Left colon (tissue), 2 donors: ENCODE results near the gene CBARP. TPM values are rescaled to one million over a fixed set of nuclear protein-coding genes. Genes with fewer than 3 reads are reported as not detected.
A peak's percentile ranks its signal among the peaks of the same experiment; 100 is the strongest.

Experiments
- ATAC-seq: fragments of 200-7000 bp; cut with Tn5 transposase; one replicate; pipeline ENCODE4 v1.9.1; 2020; ENCODE audit warnings: mild to moderate bottlenecking, moderate library complexity
- DNase-seq, 2 donors: peaks; one replicate each; pipeline ENCODE4 v3.0.0-alpha.2; 2020
- intact Hi-C, 2 donors: fragments of 100-400 bp; cut with DNase I in 1 of 2; cut with micrococcal nuclease in 1 of 2; formaldehyde crosslinking; loops; one replicate each; pipeline versions ENCODE4 v1.11.2 to v1.14.0; 2022; cut with DNase I, micrococcal nuclease
- total RNA-seq, 2 donors: library from RNA; stranded (reverse); fragmentation: NEBNext Ultra II Directional; extraction: Animal tissue kit (Norgen Biotek cat#: 25700); gene quantifications; one replicate each; pipeline ENCODE4 v1.2.1, GENCODE V29; 2021
- donor health status: DM: no; HTN: no; CAD: no.
- donor health status: DM: yes; HTN: yes; CAD: no.

CBARP gene
- total RNA-seq, 2 donors from 2014 or later = 0.21 to 0.50 TPM

DNA sequence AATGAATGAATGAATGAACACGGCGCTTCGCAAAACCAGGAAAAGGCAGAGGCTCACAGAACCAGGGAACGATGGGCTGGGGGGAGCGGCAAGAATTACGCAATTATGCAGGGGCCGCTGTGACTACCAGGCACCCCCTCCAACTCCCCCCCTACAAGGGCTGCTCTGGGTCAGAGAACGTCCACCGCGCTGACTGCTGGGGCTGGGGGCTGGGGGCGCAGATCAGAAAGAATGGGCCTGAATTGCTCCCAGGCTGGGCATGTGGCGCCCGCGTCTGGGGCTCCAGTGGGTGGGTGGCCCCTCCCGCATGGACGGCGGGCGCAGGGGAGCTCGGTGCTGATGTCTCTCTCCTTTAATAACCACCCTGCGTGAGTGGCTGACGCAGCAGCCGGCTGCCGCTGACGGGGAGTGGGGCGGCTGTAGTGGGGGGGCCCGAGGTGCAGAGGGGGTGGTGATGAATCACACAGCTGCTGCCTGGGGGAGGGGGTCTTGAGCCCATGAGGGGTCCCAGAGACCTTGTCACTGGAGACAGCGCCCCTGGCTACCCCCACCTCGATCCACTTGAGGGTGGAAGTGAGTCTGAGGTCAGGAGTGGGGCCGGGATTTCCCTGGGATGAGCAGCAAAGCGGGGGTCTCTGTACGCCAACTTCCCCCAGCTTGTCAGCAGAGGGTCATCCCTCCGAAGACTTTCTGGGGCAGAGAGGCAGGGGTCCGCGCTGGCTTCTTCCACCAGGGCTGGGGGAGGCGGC, 29.8 kb upstream of the CBARP start:
- ATAC-seq (no peak), DNase-seq (no peak)
- intact Hi-C loops = loop anchor here in 1 of 2 donors (2.0 kb wide), 1 partner anchor 23 kb away; no protein-coding TSS in a partner anchor

DNA sequence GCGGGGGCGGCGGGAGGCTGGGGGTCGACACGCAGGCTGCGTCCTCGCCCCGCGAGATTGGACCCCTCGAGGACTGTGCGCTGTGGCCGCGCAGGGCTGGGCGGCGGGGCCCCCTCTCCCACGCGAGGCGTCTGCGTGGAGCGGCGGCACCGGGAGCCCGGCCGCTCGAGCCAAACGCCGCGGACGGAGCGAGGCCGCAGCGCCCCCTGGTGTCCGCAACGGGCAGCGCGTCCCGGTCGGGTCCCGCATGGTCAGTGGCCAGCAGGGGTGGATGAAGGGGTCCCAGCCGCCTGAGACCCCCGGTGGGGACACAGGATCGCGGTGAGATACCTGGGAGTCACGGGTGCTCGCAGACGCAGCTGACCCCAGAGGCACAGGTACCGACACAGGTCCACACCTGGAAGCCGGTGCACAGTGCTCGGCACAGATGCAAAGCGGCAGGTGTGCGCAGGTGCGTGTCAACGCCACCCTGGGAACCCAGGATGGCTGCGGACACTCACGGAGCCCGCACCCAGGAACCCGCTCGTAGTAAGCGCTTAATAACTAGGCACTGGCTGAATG, 29.2 kb upstream of the CBARP start:
- ATAC-seq (peak; percentile 15), DNase-seq (peak in 1 of 2 donors; percentile 82)
- intact Hi-C loops = loop anchor here in 1 of 2 donors (2.0 kb wide), 1 partner anchor 22 kb away; no protein-coding TSS in a partner anchor

DNA sequence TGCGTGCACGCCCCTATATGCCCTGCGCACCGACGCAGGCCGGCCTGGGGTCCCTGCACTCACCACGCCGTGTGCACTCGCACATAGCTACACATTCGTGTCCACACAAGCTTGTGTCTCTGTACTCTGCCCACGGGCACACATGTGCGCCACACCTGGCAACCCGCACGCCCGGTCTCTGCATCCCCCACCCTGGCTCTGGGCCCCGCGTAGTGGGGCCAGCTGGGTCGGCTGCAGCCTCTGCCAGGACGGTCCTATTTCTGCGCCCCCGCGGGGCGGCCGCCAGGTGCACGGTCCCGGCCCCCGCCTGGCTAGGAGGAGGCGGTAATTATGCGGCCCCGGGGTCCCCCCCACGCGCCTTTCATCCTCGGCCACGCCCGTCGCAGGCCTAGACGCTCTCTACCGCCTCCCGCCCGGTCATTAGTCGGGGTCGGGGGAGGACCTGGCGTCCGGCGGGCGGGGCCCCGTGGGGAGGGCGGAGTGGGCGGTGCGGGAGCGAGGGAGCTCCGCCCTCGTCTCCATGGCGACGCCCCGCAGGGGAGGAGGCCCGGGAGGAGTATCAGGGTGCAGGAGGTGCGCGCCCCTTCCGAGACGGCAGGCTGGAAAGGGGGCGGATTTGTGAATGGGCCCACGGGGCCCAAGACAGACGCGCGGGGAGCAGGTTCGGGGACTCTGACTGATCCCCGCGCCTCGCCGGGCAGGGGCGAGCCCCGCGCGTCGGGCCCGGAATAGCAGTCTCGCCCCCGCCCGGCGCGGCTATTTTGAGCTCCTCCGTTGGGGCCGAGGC, 28.5 kb upstream of the CBARP start:
- DNase-seq = peak; percentile 93 to 95
- intact Hi-C loops = loop anchor here in 1 of 2 donors (2.0 kb wide), 1 partner anchor 22 kb away; no protein-coding TSS in a partner anchor
- ATAC-seq = peak; percentile 51

DNA sequence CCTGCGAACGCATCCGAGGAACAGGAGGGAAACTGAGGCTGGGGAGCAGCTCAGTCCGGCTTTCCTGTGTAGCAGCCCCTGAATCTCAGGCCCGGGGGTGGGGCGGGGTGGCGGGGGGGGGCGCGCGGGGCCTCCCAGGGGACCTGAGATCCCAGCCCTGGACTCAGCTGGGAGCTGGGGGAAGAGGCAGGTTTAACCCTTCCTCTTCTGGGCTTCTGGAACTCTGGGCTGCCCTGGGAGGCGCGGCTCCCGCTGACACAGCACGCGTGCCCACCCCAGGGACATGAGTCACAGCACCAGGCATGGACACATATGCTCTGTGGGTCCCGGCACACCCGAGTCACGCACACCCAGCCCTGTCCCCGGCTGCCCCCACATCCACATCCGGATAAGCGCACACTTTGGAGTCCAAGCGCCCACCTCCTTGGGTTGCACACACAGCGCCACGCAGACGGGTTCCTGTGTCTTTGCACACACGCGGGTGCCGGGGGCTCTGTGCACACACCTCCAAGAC, 27.9 kb upstream of the CBARP start:
- DNase-seq (peak; percentile 66 to 79), ATAC-seq (no peak)
- intact Hi-C loops = loop anchor here in 1 of 2 donors (2.0 kb wide), 1 partner anchor 21 kb away; no protein-coding TSS in a partner anchor

DNA sequence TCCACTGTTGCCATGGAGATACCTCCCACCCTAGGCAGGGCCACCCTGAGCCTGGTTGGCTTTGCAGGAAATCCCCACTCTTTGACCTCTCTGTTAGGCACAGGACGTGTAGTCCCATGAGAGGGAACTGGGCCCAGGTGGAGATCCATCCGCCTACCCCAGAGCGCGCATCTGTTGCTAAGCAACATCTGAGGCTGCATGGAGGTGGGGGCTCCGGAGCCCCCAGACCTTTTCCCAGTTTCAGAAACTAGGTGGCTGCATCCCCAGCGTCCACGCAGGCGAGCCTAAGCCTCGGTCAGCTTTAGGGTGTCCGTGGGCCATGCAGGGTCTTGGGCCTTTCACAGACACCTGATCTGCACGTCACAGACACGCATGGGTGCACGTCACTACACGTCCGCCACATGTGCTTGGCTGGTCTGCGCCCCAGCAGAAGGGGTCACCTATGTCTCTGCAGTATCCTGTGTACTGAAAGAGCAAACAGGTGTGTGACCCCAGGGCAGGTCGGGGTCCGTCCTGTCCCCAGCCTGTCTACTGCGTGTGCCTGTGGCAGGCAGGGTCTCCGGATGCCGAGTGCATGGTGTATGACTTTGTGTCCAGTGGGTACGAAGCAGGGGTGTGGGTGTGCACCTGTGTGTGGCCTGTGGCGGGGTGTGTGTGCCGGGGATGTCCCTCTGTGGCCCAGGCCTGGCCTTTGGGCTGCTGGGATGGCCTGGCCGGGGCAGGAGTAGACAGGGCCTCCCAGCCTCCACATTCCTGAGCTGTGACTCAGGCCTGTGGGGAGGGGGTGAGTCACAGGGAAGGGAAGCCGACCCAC, 27.2 kb upstream of the CBARP start:
- intact Hi-C loops = no loop called here
- DNase-seq (peak; percentile 60 to 80), ATAC-seq (no peak)

DNA sequence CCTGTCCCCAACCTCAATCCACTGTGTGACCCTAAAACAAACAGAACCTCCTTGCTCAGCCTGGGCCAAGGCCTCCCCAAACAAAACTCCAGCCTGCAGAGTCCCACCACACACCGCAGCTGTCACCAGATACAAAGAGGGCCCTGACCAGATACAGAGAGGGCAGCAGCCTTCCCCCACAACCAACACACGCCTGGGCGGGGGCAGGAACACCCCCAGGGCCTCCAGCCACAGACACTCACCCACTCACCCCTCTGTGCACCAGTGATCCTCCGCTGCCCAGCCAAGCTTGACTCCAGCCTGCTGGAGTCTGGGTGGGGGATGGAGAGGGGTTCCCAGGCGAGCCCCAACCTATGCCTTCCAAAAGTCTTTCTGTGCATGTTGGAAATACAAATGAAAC, 25.4 kb upstream of the CBARP start:
- intact Hi-C loops = no loop called here
- DNase-seq = no peak
- ATAC-seq = no peak

DNA sequence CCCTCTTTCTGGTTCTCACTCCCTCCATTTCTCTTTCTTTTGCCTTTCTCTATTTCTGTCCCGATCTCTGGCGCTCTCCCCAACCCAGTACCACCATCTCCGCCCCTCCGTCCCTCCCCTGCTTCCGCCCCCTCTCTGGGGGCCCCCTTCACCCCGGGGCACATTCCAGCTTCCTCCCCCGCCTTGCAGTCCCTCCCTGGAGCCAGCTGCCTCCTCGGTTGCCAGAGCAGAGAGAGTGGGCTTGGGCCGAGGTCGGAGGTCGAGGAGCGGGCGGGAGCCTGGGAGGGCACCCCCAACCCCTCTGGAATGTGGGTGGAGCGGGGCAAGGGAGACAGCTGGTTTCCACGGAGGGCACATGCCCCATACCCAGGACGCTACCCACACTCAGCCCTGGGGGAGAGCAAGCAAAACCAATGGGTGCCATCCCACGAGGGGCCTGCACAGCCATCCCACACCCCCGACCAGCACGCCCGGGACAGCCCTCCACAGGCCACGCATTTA, 24.9 kb upstream of the CBARP start:
- no peak for ATAC-seq
- DNase-seq = no peak
- intact Hi-C loops = no loop called here

DNA sequence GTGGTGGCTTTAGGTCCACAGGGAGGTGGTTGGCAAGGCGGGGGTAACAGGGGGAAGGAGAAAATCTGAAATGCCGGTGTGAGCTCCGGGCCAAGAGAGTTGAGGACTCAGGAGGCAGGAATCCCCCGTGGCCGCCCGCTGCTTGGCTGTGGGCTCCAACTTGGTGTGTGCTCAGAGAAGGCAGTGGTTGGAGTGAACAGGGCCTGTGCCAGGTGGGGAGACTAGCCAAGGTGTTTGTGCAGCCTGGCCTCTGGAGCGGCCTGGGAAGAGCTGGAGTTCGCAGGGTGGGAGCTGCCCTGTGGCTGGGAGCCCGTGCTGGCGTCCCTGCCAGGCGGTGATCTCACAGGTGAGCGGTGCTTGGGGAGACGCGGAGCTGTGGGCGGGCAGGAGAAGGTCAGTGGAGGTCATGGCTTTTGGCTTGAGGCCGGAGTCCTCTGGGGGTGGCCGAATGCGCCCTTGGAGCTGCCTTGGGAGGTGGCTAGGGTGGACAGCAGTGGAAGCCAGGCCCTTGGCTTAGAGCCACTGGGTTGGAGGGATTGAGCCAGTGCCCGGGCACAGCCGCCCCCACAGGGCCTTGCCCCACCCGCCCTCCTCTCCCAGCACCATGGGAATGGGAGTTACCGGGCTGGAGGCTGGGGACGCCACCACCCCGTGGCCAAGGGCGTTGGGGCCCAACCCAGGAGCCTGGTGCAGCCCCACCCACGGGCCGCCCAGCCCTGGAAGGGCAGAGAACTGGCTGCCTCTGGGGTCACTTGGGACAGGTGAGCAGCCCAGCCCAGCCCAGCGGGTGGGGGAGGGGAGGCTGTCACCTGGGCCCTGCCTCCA, 24.2 kb upstream of the CBARP start:
- peak; percentile 53 for ATAC-seq
- intact Hi-C loops = no loop called here
- peak; percentile 94 to 95 for DNase-seq

DNA sequence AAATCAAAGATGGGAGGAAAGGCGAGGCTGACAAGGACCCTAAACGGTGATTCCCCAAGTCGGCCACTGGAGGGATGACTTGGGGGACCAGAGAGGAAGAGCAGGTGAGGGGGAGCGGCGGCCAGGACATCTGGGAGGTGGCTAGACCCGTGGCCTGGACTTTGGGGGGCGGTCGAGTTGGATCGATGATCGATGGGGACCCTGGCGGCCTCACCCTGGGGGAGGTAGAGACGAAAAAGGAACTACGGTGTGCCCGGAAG, 23.7 kb upstream of the CBARP start:
- ATAC-seq = no peak
- intact Hi-C loops = no loop called here
- no peak for DNase-seq

DNA sequence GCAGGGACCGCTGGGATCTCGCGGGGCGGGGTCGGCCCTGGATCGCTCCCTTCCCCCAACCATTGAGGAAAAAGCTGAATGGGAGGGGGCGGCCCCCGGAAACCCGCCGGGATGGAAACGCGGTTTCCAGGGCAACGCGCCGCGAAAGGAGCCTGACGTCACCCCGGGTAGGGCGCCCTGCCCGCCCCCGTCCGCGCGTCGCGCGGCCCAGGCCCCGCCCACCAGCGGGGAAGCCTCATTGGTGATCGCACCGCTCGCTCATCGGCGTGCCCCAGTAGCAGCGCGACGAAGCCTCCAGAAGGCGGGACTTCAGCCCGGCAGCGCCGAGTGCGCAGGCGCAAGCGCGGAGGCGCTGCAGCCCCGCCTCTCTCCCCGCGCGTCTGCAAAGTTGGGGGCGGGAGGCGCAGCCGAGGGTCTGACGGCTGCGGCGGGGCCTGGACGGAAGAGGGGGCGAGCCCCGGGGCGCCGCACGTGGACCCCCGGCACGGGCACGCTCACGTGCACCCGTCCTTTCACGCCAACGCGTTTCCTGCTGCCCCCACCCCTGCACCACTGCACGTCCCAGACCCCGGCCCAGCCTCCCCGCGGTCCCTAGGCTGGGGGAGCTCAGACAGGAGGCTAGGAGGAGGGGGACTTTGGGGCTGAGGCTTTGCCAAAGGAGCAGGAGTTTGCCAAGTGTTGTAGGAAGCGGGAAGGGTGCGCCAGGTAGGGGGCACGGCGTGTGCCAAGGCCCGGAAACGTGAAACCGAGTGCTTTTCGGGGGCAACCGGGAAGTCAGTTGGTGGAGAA, 23.1 kb upstream of the CBARP start:
- ATAC-seq = peak; percentile 59
- peak; percentile 95 to 97 for DNase-seq
- intact Hi-C loops = no loop called here

DNA sequence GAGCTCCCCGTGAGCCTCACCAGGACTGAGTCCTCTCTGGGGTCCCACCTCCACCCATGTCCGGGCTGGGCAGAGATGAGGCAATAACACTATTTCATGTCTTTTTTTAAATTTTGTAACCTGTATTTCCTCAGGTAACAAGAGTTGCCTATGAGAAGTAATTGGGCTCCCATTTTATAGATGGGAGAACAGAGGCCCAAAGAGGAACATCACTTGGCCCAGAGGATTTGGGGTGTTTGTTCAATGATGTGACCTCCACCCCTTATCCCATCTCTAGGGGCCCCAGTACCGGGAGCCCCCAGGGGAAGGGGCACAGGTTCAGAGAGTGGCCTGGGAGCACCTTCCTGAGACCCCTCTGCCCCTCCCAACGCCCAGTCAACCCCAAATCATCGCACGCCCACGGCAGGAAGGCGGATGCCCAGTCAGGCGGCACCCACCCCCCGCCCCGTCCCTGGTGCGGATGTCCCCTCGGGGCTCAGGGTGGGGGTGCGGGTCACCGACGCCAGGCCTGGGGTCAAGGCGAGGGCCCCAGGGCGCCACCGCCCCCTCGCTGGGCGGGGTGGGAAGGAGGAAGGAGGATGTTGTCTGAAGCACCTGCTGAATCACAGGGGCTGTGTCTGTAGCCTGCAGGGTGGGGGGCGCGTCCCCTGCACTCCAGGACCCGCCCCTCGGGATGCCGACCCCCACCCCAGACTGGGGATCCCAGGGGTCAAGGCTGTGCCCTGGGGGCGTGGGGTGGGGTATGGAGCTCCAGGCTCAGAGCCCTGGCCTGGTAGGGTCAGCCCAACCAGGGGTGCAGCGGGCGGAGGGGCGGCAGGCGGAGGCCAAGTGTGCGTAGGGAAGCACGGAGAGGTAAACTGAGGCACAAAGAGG, 22.3 kb upstream of the CBARP start:
- DNase-seq (peak in 1 of 2 donors; percentile 68), ATAC-seq (peak; percentile 7)
- intact Hi-C loops = no loop called here

DNA sequence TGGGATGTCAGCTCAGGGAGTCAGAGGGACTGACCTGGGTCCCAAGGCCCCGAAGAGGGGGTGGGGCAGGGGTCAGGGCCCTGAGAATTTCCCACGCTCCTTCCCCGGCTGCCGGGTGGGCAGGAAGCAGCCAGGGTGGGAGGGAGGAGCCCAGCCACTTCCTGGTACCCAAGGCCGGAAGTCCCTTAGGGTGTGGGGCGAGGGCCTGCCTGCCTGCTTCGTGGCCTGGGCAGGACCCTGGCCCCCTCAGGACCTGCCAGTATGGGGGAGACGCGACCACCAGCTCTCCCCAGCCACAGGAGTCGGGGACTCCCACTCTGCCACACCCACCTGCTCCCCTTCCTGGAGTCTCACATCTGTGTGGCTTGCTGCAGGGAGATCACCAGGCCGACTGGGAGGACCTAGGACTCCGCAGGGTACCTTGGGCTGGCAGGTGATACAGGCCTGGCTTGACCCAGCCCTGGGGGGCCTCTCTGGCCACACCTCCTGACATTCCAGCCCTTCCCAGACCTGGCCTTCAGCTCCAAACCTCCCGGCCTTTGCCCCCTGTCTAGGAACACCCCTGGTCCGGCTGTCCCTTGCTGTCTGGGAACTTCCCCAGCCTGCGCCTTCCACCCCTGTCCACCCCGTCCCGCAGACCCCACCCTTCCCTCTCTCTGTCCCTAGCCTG, 21.5 kb upstream of the CBARP start:
- intact Hi-C loops = no loop called here
- ATAC-seq (peak; percentile 38), DNase-seq (peak; percentile 87 to 90)

DNA sequence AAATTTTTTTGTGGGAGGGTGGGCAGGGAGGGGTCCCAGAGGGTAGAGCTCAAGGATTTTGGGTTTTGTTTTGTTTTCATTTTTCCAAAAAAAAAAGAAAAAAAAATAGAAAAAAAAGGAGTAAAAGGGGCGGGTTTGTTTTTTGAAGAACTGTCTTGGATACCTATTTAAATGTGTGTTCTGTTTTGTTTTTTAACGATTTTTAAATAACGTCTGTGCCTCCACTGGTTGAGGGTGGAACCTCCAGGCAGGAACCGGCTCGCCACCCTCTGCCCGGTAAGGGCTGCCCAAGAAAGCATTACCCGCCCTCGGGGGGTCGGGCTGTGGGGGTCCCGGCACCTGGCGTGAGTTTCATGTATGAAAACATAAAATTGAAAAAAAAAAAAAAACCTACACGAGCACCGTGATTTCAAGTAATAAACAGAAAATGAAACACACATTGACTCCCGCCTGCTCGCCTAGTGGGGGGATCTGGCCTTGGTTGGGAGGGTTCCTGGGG, 21.0 kb upstream of the CBARP start:
- DNase-seq (peak in 1 of 2 donors; percentile 45), ATAC-seq (no peak)
- intact Hi-C loops = no loop called here

DNA sequence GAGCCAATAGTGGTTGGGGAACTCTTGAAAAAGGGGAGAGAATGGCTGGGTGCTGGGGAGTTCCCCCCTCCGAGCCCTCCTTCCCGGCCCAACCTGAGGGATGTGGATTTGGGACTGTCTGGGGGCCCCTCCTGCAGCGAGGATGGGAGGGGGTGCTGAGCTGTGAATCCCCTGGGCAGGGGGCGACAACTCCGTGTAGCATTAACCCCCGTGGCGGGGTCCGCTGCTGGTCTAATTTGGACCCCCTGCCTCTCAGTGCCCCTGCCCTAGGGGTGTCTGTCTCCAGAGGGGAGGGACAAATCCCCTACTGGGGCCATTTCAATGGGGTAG, 20.3 kb upstream of the CBARP start:
- intact Hi-C loops = no loop called here
- ATAC-seq (no peak), DNase-seq (no peak)

DNA sequence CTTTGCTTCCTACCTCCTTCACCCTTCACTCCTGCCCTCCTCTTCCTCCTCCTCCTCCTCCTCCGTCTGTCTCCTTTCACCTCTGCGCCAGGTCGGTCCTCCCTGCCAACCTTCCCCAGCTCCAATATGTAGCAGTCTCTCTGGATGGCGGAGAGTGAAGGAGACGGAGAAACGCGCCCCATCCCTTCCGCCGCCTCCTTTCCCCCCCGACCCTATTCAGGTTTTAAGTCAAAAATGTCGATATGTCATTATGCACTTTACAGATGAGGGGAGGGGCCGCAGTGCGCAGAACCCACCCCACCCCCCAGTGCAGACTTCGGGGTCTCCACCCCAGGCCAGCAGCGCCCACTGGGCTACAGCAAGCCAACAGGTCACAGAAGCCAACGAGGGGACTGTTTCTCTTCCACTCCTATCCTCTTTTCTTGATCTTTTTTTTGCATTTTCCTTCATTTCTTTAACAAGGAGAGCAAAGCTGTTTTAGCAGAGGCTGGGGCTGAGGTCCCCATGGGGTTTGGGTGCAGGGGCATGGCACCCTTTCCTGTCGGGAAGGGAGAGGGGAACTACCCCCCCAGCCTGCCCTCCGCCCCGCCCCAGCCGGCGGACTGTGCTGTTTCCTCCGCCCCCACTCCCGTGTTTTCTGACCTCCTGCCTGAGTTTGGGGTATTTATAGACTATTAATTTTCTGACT, 19.8 kb upstream of the CBARP start:
- no peak for ATAC-seq
- DNase-seq = no peak
- intact Hi-C loops = no loop called here
